Sigmoid colon (tissue), 7 donors: ENCODE data around the gene LAPTM4A. TPM values are rescaled to one million over a fixed set of nuclear protein-coding genes. Genes with fewer than 3 reads are reported as not detected.
A peak's percentile ranks its signal among the peaks of the same experiment; 100 is the strongest.

Experiments
- DNase-seq: peaks from one replicate; pipeline ENCODE4 v3.0.0-alpha.2; 2019
- H3K27ac ChIP-seq, 4 donors: fragments of 200-600 bp; sonication (generic); one replicate each; pipeline ENCODE4 v1.5.1; 2016 to 2019; ENCODE audit warnings: mild to moderate bottlenecking in 1 of 4
- H3K27me3 ChIP-seq, 3 donors: fragments of 200-600 bp; sonication (generic); one replicate each; pipeline ENCODE4 v1.5.1; 2019; ENCODE audit warnings: mild to moderate bottlenecking in 1 of 3
- H3K36me3 ChIP-seq, 4 donors: fragments of 200-600 bp; sonication (generic); one replicate each; pipeline ENCODE4 v1.5.1; 2016 to 2019
- H3K4me1 ChIP-seq, 4 donors: fragments of 200-600 bp; sonication (generic); one replicate each; pipeline ENCODE4 v1.5.1; 2017 to 2019
- H3K4me3 ChIP-seq, 4 donors: fragments of 200-600 bp; sonication (generic); one replicate each; pipeline ENCODE4 v1.5.1; 2017 to 2019; ENCODE audit warnings: mild to moderate bottlenecking in 2 of 4, moderate library complexity in 1 of 4
- H3K9me3 ChIP-seq, 4 donors: fragments of 200-600 bp in 3 of 4; sonication (generic) in 3 of 4; one replicate each; pipeline versions ENCODE4 v1.5.1 to v1.6.1; 2013 to 2019
- EP300 ChIP-seq, 4 donors: sonication (generic); formaldehyde crosslinking; IDR thresholded peaks; one replicate each; pipeline ENCODE4 v1.6.1; 2017; ENCODE audit warnings: antibody characterized with exemption in 4 of 4
- POLR2A ChIP-seq, 2 donors: fragments of 450-650 bp; IDR thresholded peaks; one replicate each; pipeline ENCODE4 v1.6.1; 2016; ENCODE audit warnings: antibody characterized with exemption in 2 of 2, mild to moderate bottlenecking in 2 of 2, moderate library complexity in 2 of 2
- POLR2AphosphoS5 ChIP-seq, 4 donors: sonication (generic); formaldehyde crosslinking; IDR thresholded peaks; one replicate each; pipeline ENCODE4 v1.6.1; 2017; ENCODE audit warnings: antibody characterized with exemption in 4 of 4
- WGBS, 2 donors: extraction: QIAGEN DNeasy Blood & Tissue Kit; methylation state at CpG; one replicate each; pipeline ENCODE4 v1.1.7; 2013; 5-methylcytosine and 5-hydroxymethylcytosine counted together
- intact Hi-C: fragments of 100-400 bp; cut with DNase I; formaldehyde crosslinking; loops from one replicate; pipeline ENCODE4 v1.15.1; 2023
- polyA plus RNA-seq, 3 donors: library from polyadenylated mRNA; stranded (reverse); fragments of 200-250 nt; gene quantifications; one replicate each; pipeline ENCODE4 v1.2.3, GENCODE V29; 2013
- total RNA-seq, 4 donors: library from RNA; depleted of rRNA; stranded (reverse); fragments of >200 nt; gene quantifications; one replicate each; pipeline ENCODE4 v1.1.0, GENCODE V29; 2016
- TF ChIP-seq, protein P1 (sequence below), 4 experiments: fragments of 450-650 bp in 3 of 4; fragments of 200-600 bp in 1 of 4; IDR thresholded peaks; one replicate each; pipeline ENCODE4 v1.5.1; 2016 to 2019; ENCODE audit warnings: antibody characterized with exemption in 4 of 4, mild to moderate bottlenecking in 3 of 4, moderate library complexity in 2 of 4
- donor health status: healthy with polysubstance abuse.
- donor health status: Bipolar disorder and iron deficiency.
- donor health status: healthy.

Gene LAPTM4A
- total and polyA plus RNA-seq, 7 donors, result 59.2 to 246 (median 192) TPM

DNA sequence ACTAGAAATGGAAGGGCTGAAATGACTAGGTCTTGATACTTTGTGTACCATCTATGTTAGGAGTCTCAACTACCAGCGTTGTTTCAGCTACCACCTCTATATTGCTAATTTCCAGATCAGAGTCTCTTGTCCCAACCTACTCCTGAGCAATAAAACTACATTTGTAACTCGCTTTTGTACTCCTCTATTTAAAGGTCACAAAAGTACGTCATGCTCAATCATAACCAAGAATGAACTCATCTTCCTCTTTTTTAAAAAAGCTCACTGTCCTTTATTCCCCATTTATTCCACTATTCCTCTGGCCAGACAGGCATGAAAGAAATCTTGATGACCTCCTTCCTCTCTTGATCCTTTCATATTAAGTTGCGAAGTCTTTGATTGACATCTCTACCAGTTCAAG, 27.7 kb downstream of the LAPTM4A start:
- Histone ChIP-seq H3K9me3 (no peaks in the 10 kb centered on the region), H3K27me3 (no peaks in the 10 kb centered on the region), H3K36me3 (peaks cover 0 to 9% (median 3%) of the 10 kb centered on the region in 4 donors), H3K27ac (no peak overlapping the region), H3K4me3 (no peak overlapping the region), H3K4me1 (peaks cover 0 to 18% (median 12%) of the 10 kb centered on the region in 4 donors)
- DNase-seq, result no peak
- intact Hi-C loops, result no loop called here
- TF ChIP-seq POLR2A (IDR thresholded peaks at IDR 0.05), result no peak
- TF ChIP-seq, protein P1, sequence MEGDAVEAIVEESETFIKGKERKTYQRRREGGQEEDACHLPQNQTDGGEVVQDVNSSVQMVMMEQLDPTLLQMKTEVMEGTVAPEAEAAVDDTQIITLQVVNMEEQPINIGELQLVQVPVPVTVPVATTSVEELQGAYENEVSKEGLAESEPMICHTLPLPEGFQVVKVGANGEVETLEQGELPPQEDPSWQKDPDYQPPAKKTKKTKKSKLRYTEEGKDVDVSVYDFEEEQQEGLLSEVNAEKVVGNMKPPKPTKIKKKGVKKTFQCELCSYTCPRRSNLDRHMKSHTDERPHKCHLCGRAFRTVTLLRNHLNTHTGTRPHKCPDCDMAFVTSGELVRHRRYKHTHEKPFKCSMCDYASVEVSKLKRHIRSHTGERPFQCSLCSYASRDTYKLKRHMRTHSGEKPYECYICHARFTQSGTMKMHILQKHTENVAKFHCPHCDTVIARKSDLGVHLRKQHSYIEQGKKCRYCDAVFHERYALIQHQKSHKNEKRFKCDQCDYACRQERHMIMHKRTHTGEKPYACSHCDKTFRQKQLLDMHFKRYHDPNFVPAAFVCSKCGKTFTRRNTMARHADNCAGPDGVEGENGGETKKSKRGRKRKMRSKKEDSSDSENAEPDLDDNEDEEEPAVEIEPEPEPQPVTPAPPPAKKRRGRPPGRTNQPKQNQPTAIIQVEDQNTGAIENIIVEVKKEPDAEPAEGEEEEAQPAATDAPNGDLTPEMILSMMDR (IDR thresholded peaks at IDR 0.05), result no peak
- TF ChIP-seq EP300 (IDR thresholded peaks at IDR 0.05), result no peak
- no peak for TF ChIP-seq POLR2AphosphoS5 (IDR thresholded peaks at IDR 0.05)
- WGBS, 2 donors, result 90 to 95% methylated on average over 4 of the region's 4 CpGs

DNA sequence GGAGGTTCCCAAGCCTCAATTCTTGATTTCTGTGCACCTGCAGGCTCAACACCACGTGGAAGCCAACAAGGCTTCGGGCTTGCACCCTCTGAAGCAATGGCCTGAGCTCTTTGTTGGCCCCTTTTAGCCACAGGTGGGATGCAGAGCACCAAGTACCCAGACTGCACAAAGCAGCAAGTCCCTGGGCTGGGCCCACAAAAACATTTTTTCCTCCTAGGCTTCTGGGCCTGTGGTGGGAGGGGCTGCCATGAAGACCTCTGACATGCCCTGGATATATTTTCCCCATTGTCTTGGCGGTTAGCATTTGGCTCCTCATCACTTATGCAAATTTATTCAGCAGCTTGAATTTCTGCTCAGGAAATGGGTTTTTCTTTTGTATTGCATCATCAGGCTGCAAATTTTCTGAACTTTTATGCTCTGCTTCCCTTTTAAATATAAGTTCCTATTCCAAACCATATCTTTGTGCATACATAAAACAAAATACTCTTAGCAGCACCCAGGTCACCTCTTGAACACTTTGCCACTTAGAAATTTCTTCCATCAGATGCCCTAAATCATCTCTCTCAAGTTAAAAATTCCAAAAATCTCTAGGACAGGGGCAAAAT, 29.9 kb downstream of the LAPTM4A start:
- no peak overlapping the region for H3K27ac ChIP-seq
- TF ChIP-seq EP300 (IDR thresholded peaks at IDR 0.05) (no peak), POLR2A (IDR thresholded peaks at IDR 0.05) (no peak), POLR2AphosphoS5 (IDR thresholded peaks at IDR 0.05) (no peak)
- TF ChIP-seq, protein P1 (IDR thresholded peaks at IDR 0.05), result no peak
- H3K27me3 ChIP-seq, result no peaks in the 10 kb centered on the region
- H3K36me3 ChIP-seq, result no peaks in the 10 kb centered on the region
- intact Hi-C loops, result no loop called here
- no peaks in the 10 kb centered on the region for H3K9me3 ChIP-seq
- DNase-seq, result no peak
- no peaks in the 10 kb centered on the region for H3K4me1 ChIP-seq
- H3K4me3 ChIP-seq, result no peak overlapping the region
- WGBS, 2 donors, result 88 to 92% methylated on average over 3 of the region's 3 CpGs

DNA sequence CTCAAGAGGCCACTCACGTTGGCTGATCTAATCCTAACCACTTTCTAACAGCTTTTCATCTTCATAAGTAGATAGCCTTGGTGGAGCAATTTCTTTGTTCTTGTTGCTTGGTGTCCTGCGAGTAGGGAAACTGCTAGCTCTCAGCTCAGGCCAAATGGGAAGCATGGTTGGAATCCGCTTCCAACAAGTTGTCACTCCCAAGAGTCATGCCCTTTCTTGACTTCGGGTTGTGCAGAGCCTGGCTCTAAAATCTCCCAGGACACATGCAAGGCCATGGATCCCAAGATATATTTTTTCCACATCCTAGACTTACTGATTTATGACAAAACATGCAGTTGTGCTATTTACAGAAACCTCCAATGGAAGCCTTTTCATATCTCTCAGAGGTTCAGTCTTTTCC, 31.7 kb downstream of the LAPTM4A start:
- Histone ChIP-seq H3K36me3 (no peaks in the 10 kb centered on the region), H3K4me3 (no peak overlapping the region), H3K27ac (no peak overlapping the region), H3K27me3 (no peaks in the 10 kb centered on the region), H3K9me3 (no peaks in the 10 kb centered on the region), H3K4me1 (no peaks in the 10 kb centered on the region)
- 95 to 96% methylated on average over 4 of the region's 4 CpGs for WGBS, 2 donors
- TF ChIP-seq, protein P1 (IDR thresholded peaks at IDR 0.05), result no peak
- TF ChIP-seq EP300 (IDR thresholded peaks at IDR 0.05) (no peak), POLR2AphosphoS5 (IDR thresholded peaks at IDR 0.05) (no peak), POLR2A (IDR thresholded peaks at IDR 0.05) (no peak)
- no peak for DNase-seq
- intact Hi-C loops, result no loop called here

DNA sequence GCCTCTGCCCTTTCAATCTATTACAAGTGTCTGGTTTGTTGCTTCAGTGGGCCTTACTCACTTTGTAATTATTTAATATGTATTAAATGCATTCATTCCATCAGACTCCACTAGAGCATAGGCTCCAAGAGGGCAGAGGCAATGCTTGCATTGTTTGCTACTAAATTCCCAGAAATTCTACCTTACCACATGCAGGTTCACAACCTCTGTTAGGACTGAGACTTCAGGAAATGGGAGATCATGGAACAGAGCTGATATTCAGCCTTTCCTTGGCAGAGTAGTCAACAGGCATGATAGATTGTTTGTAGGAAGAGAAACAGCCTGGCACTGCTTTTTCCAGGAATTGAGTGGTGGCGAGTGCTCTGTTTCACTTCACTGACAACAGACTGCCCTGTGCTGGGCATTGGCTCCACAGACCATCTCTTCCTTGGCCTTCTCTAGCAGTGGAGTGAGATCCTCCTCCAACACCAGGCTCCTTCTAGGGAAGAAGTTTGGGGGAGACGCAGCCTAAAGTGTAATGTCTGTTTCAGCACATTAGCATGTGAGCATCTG, 32.8 kb downstream of the LAPTM4A start:
- intact Hi-C loops, result no loop called here
- TF ChIP-seq, protein P1 (IDR thresholded peaks at IDR 0.05), result no peak
- TF ChIP-seq EP300 (IDR thresholded peaks at IDR 0.05), result no peak
- TF ChIP-seq POLR2A (IDR thresholded peaks at IDR 0.05), result no peak

DNA sequence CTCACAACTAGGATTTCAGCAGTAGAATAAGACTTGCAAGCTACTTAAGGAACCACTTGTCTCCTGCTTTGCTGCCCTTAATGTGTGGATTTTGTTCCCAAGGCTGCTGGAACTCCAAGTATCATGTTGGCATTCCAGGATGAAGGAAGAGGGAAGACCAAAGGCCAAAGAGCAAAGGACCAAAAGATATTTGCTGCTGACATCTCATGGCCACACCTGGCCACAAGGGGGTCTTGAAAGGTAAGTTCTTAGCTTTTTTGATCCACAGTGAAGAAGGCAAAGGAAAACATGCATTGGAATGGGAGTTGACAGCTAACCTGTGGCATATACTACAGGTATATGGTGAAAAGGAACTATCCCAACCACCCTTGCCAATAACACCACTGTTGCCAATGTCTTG, 35.1 kb downstream of the LAPTM4A start:
- Histone ChIP-seq H3K36me3 (no peaks in the 10 kb centered on the region), H3K27me3 (no peaks in the 10 kb centered on the region), H3K9me3 (no peaks in the 10 kb centered on the region), H3K4me3 (no peak overlapping the region), H3K4me1 (peaks cover 0 to 17% (median 10%) of the 10 kb centered on the region in 4 donors), H3K27ac (no peak overlapping the region)
- DNase-seq, result no peak
- TF ChIP-seq EP300 (IDR thresholded peaks at IDR 0.05) (no peak), POLR2A (IDR thresholded peaks at IDR 0.05) (no peak), POLR2AphosphoS5 (IDR thresholded peaks at IDR 0.05) (no peak)
- TF ChIP-seq, protein P1 (IDR thresholded peaks at IDR 0.05), result no peak
- intact Hi-C loops, result no loop called here

More for the DNA sequence above, 32.8 kb downstream of the LAPTM4A start:
- WGBS, 2 donors, result 93 to 96% methylated on average over 2 of the region's 2 CpGs
- Histone ChIP-seq H3K4me1 (no peaks in the 10 kb centered on the region), H3K27me3 (no peaks in the 10 kb centered on the region), H3K9me3 (no peaks in the 10 kb centered on the region), H3K4me3 (no peak overlapping the region), H3K27ac (peak overlapping the region in 2 of 4 donors; percentile 36 to 49), H3K36me3 (no peaks in the 10 kb centered on the region)
- DNase-seq, result no peak
